GM15510 (cell line): ENCODE data around the gene CDH26.

ENCODE experiments used
- POLR2A ChIP-seq: IDR thresholded peaks from 3 replicates; pipeline ENCODE4 v1.6.1; 2011; ENCODE audit warnings: borderline replicate concordance; ENCODE audit not compliant: insufficient read length; ENCODE audit errors: extremely low read depth

The CDH26 gene

DNA sequence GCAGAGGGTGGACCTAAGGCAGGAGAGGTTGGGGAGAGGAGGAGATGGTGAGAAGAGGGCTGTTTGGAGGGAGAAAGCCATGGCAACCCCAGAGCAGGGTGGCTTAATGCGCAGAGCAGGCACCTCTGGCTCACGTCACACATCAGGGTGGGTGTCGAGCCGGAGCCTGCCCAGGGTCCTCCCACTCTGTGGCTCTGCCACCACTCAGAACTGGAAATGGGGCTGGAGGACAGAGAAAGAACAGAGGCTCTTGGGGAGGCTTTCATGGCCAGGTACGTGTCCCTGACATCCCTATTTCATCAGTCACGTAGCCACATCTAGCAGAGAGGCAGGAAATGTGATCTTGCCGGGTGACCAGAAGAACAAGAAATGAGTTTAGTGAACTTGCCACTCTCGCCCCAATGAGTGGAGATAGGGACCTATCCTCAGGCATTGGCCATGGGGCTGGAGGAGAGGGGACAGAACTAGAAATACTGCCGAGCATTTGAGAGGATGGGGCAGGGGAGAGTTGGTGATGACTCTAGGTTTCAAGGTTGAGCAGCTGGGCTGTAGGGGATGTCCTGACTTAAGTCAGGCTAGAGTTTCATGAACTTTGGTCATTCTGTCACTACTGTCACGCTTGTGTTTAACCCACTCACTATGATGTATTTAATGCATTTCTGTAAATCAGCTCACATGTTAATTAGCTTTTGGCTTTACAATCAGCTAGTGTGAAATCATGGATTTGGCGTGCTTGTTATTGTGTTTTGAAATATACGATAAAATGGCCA is 52.7 kb downstream of the CDH26 start:
- no peak for TF ChIP-seq POLR2A

DNA sequence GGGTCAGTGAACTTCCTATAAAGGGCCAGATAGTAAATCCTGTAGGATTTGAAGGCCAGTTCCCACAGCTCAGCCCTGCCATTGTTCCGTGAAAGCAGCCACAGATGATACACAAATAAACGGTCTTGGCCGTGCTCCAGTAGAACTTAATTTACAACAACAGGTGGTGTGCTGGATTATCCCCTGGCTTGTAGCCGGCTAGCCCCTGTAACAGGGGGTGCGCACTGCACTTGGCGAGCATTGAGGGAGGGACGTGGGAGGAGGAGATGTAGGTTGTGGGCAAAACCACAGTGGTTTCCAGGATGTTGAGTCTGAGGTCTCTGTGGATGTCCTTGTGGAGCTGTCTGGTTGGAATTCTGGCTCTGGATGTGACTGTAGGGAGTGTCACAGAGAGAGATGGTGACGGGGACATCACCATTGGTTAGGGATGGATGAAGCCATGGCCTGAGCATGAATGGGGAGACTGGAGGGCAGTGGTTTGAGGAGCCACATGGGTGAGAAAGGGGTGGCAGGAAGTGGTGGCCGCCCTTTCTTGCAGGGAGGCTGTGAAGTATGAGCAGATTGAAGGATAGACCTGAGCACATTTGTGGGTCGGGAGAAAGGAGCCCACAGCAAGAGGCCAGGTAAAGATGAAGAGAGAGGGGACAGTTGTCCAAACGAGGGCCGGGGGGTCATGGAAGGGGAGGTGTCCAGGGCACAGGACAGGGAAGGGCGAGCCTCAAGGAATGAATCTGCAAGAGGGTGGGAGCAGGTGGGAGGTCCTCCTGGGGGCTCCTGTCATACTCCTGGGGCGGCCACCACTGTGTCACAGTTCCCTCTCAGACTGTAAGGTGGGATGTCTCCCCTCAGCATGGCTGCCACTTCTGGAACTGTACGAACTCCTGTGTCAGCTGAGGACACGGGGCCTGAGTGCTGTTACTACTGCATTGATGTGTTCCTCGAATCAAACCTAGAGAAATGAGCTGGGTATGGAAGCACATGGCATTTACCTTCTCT is 53.6 kb downstream of the CDH26 start:
- TF ChIP-seq POLR2A, result no peak

DNA sequence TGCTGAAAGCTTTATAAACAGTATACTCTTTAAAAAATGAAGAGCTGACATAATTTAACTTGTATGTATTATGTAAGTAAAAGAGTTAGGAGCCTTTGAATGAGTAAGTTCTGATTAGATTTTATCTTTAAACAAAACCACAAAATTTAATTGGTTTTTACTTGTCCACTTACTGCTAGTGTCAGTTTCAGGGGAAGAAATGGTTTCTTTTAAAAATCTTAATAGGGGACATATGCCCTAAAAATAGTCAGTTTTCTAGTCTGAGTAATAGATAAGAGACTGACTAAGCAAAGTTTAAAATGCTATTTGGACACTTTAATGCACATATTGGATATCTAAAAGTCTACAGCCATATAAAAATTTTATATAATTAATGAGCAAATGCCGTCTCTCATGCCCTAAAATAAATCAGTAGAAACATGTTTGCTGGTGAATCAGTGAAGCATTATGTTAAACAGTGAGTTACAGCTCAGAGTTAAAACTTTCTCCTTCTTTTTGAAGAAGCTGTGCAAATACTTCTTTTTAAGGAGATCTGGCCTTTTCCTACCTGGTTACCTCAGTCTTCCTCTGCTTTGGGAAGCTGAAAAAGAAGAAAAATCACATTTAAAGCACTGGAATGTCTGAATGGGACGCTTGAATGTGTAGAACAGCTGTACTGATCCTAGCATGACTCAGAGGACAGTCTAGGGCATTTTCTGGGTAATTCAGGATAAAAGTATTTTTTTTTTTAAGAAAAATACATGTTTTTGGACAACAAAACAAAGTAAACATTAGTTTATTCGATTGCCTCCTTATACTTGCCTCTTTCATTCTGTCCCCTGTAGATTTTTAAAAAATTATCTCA is 55.3 kb downstream of the CDH26 start:
- TF ChIP-seq POLR2A, result no peak

DNA sequence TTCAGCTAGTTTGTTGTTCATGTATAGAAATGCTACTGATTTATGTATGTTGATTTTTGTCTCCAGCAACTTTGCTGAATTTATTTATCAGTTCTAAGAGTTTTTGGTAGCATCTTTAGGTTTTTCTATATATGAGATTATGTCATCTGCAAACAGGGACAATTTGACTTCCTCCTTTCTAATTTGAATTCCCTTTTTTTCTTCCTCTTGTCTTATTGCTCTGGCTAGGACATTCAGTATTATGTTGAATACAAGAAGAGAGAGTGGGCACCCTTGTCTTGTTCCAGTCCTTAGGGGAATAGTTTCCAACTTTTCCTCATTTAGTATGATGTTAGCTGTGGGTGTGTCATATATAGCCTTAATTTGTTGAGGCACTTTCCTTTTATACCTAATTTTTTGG is 58.2 kb downstream of the CDH26 start:
- TF ChIP-seq POLR2A, result no peak

DNA sequence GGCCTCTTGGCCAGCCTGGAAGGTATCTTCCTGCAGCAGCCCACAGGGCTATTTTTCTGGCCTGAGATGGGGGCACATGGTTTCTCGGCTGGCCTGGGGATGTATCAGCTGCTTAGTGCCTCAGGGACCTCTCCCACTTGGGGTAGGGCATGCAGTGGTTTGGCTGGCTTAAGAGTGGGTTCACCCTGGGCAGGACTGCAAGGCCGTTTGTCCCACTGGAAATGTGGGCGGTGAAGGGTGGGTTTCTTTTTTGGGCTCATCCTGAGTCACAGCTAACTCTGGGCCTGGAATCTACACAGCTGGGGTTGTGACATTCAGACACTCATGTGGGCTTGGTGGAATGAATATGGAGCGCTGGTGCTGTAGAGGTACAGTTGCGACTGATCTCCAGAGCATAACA is 62.0 kb downstream of the CDH26 start:
- TF ChIP-seq POLR2A, result no peak

DNA sequence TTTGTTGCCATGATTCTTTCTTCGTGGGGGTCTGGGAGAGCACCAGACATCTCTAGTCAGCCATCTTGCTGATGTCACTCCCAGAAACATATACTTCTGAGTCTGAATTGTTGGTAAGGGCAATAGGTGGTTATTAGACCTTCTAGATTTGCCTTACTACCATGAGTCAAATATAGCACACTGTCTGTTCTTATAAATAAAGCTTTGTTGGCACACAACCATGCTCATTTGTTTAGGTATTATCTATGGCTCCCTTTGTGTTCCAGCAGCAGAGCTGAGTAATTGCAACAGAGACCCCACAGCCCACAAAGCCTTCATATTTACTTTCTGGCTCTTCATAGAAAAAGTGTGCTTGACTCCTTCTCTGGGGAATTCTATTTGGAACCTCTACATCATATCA is 62.9 kb downstream of the CDH26 start:
- no peak for TF ChIP-seq POLR2A

DNA sequence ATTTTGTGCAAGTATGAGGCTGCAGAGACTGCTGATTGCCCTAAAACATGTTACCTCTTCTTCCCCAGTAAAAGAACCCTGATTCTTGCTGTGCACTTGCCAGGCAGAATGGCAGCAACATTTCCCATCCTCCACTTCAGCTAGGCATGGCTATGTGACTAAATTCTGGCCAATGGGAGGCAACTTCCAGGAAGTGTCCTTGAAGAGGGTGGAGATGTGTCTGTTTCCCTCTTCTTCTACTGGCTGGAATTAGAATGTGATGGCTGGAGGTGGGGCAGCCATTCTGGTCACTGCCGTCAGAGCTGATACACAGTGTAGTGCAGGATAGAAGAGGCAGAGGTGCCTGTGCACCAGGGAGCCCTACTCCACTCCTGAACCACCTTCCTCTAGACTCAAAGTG is 64.6 kb downstream of the CDH26 start:
- TF ChIP-seq POLR2A, result no peak

DNA sequence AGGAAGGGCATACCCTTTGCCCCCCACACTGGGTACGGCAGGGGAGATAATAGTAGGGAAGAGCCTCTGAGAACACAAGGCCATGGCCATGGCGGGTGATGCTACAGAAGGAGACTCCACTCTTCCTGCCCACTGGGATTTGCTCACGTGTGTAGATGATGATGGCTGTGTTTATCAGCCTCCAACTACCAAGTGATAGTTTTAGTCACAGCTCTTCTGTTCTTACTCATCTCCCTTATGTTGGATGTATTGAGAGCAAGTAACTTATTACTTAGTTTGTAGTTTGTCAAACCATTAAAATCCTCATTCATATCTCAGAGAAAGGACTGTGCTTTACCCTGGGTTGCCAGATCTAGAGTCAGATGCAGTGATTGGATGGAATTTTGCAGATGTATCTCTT is 66.0 kb downstream of the CDH26 start:
- no peak for TF ChIP-seq POLR2A

DNA sequence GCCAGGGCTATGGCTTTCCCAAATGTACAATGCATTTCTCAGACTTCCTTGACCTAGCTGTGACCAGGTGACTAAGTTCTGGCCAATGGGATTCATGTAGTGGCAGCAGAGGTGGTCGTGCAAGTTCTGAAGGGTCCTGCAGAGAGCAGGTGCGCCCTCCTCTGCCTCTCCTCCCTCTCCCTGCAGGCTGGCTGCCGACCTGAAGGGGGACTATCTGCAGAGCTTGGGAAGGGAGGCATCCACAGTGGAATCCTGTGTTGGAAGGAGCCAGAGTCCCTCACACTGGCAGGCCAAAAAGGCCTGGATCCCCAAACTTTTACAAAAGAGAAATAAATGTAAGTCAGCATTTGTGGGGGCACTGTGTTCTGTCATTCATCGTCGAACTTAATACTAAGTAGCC is 66.6 kb downstream of the CDH26 start:
- TF ChIP-seq POLR2A, result no peak

DNA sequence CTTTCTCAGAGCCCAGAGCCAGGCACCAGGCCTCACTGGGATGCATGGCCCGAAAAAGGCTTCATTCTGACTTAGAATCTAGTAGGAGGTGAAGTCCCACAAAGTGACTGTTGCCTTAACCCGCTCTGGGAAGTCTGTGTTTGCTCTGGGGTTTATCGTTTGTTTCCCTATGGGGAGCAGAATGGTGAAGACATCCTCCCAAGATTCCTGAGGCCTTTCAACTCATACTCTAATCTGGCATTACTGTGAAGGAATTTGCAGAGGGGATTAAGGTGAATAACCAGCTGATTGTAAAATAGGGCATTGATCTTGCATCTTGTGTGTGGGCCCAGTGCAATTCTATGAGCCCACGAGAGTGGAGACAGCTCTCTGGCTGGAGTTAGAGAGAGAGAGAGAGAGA is 67.8 kb downstream of the CDH26 start:
- TF ChIP-seq POLR2A, result no peak

DNA sequence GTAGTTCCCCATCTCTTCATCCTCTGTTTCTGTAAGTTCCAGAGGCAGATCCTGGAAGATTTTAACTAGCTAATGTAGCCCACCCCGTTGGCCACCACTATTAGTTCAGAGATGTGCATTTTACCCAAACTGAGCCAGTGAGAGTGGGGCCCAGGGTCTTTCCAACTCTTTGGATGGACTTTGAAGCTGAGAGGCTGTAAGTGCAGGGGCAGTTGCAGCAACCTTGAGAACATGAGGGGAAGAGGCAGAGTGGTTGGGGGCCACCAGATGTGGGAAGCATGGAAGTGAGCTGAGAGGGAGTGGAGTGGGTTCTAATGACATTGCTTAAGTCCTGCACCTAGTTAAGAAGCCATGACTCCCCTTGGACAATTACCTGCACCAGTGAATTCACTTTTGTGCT is 72.2 kb downstream of the CDH26 start:
- no peak for TF ChIP-seq POLR2A

DNA sequence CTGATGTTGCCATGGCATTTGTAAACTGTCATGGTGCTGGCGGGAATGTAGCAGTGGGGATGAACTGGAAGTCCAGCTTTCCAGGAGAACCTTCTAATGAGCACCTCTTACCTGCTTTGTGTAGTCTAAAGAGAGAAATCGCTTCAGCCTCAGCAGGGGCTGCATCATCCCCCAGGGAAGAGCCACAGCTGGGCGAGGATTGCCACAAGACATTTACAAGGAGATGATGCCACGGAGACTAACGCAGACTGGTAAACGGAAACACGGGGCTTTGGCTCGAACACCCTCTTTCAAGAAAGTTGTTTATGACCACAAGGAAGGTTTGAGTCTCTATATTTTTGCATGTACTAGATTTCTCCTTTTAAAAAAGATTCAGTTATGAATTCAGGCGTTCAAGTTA is 72.9 kb downstream of the CDH26 start:
- no peak for TF ChIP-seq POLR2A

DNA sequence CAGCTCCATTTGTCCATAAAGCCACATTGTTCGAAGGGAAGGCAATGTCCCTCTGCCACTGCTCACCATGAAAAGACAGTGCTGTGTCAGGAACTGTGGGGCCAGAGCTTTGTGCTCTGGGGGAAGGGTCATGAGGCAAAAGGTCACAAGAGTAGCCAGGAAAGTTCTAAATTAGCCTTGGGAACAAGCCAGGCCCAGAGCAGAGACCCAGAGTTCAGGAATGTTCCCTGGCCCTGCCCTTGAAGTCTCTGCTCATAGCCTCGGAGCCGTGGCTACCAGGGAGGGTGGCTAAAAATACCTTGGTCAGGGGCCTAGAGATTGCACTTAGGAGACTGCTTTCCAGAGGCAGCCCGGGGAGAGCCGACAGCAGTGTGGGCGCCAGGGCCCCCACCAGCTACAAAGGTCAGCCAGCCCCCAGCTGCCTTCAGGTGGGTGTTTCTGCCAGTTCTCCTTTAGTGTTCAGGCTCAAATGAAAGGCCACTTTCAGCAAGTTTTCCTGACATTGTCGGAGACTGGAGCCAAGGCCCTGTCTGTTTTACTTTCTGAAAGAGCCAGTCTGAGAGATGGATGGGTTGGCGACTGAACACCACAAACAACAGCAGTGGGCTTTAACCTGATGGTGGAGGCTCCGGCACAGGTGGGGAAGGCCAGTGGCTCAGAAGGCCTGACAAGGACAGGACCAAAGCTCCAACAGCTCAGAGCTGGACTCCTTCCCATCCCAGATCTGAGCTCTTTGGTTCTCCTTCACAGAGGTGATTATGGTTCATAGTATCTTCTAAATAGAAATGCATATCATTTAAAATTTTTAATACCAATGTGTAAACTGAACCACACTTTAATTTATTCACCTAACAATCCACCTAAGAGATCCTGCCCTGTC is 76.2 kb downstream of the CDH26 start:
- no peak for TF ChIP-seq POLR2A

DNA sequence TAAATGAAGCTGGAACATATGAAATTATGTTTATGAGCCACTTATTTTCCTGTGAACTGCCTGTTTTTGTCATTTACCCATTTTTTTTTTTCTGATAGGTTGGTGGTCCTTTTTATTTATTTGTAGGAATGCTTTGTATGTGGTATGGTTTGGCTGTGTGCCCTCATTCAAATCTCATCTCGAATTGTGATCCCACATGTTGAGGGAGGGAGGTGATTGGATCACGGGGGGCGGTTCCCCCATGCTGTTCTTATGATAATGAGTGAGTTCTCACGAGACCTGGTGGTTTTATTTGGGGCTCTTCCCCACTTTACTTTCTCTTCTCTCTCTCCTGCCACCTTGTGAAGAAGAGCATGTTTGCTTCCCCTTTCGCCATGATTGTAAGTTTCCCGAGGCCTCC is 77.3 kb downstream of the CDH26 start:
- TF ChIP-seq POLR2A, result no peak
